HG03521 (cell line): Measurements from ENCODE around the gene ERC1.
"Not testable (repeated sequence)": the region's sequence is repeated elsewhere in the genome, so short reads cannot be mapped to it uniquely, and the experiment has no call there.

Experiments used
- ATAC-seq: cut with Tn5 transposase; IDR thresholded peaks from one replicate; pipeline ENCODE4 v1.9.1; 2021; ENCODE audit warnings: mild to moderate bottlenecking, moderate library complexity; ENCODE audit not compliant: unreplicated experiment

ERC1 gene

GRCh38 chr12:1179128-1179527 lies 188.1 kb downstream of the ERC1 start:
- no peak for ATAC-seq

DNA sequence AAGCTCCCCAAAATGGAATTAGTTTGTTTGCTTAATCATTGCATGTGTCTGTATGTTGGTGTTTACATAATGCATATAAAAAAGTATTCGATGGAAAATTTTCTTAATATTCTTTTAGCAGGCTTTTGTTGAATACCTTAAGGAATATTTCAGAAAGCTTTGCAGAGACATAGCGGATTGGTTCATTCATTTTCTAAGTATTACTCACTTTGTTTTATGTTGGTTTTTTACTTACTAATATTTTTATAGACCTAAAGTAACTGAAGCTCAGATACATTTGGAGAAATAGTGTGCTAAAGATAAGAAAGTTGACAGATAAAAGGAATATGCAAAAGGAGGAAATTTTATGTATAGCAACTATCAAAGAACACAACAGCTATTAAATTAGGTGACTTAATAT lies 191.0 kb downstream of the ERC1 start:
- ATAC-seq, result no peak

DNA sequence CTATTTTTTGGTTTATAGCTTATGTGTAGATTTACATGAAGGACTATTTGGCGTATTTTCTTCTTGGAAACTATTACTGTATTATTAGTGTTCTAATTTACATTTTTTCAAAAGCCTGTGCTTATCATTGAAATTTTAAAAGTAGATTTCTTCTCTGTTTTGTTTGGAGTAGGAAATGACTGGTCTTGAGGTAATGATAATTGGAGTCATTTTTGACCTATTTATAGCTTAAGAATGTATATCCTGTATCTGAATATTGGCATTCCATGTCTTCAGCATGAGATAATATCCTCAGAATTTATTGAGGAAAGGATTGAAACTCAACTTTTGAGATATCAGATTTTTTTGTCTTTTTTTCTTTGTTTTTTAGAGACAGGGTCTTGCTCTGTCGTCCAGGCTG lies 193.4 kb downstream of the ERC1 start:
- no peak for ATAC-seq

GRCh38 chr12:1185460-1186182 lies 194.6 kb downstream of the ERC1 start:
- ATAC-seq, result peak; percentile 46

DNA sequence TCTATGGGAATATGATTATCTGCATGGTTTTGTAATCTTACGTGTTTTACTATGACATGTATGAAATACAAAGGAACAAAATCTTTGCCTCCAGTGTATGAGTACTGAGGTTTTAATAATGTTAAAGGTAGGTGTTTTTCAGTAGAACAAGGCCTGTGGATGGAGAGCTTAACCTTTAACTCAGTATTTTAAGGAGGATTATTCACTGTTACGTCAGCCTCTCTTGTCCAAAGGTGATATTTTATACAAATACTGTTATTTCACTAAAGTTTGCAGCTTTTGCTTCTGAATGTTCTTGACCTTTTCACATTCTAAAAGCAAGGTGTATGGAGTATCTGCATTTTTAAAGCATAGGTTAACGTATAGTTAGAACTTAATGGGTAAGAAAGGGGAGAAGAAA lies 195.3 kb downstream of the ERC1 start:
- no peak for ATAC-seq

DNA sequence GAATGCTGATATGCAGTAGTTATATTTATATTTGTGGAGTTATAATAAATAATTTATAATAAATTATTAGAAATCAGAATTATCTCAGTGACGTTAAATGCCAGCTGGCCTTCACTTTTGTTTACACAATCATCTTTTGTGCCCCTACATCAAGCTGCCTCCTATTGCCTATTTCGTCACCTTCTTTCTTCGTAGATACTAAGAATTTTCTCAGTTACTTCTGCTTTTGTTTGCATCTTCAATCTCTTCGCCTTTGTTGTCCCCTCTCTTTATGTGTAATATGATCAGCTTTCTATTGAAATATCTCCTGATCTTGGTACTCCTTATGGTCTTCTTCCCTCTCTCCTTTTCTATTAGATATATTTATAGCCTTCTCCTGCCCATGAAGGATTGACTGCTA lies 197.0 kb downstream of the ERC1 start:
- no peak for ATAC-seq

DNA sequence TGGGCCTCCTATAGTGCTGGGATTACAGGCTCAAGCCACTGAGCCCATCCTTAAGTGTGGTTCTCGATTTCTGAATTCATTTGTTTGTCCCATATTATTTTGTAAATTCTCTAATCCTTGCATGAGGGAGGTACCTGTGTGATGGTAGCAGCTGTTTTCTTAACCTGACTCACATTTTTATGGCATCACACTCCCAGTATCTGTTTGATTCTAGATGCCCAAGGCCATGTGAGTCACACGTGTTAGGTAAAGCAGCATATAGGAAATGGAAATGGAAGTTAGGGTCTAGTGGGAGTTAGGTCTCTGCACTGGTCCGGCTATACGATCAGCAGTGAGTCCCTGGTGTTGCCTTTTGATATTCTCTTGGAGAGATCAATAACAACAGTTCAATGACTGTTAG lies 198.1 kb downstream of the ERC1 start:
- ATAC-seq, result no peak

GRCh38 chr12:1195513-1195912 lies 204.5 kb downstream of the ERC1 start:
- ATAC-seq, result no peak

GRCh38 chr12:1197264-1198018 lies 206.4 kb downstream of the ERC1 start:
- ATAC-seq, result no peak

DNA sequence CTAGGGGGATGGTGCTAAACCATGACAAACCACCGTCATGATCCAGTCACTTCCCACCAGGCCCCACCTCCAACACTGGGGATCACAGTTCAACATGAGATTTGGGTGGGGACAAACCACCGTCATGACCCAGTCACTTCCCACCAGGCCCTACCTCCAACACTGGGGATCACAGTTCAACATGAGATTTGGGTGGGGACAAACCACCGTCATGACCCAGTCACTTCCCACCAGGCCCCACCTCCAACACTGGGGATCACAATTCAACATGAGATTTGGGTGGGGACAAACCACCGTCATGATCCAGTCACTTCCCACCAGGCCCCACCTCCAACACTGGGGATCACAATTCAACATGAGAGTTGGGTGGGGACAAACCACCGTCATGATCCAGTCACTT lies 207.8 kb downstream of the ERC1 start:
- ATAC-seq, result not testable (repeated sequence)

DNA sequence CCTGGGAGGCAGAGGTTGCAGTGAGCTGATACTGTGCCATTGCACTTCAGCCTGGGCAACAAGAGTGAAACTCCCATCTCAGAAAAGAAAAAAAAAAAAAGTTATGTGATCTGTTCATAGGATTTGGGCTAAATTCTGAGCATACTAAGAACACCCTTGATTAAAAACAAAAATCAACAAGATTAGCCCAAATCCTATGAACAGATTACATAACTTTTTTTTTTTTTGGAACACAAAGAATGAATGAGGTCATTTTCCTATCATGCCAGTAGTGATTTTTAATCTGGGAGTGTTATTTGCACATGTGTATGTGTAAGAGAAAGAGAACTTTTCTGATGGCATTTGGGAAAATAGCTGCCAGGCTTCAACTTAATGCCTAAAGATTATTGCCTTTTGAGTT lies 208.7 kb downstream of the ERC1 start:
- ATAC-seq, result no peak

- ATAC-seq, result no peak
These were observed 210.0 kb downstream of the ERC1 start for GRCh38 chr12:1201030-1201429.

DNA sequence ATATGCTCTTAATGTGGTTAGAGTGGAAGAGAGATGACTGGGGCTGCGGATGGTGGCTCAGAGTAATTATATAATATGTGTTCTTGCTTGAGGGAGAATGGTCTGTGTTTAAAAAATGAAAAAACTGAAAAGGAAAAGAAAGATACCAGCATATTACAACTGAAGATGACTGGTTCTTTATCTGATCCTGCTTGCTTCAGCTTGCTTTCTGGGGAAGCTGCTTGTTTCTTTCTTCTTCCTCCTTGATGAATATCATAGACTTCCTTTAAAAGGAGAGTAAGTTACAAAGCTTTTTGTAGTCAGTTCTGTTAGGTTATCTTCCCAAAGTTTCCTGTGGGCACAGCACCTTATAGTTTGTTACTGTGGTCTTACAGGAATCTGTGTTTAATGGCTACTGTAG lies 210.9 kb downstream of the ERC1 start:
- no peak for ATAC-seq

GRCh38 chr12:1203735-1204019 lies 212.7 kb downstream of the ERC1 start:
- ATAC-seq, result no peak

GRCh38 chr12:1204581-1205121 lies 213.6 kb downstream of the ERC1 start:
- peak; percentile 87 for ATAC-seq

DNA sequence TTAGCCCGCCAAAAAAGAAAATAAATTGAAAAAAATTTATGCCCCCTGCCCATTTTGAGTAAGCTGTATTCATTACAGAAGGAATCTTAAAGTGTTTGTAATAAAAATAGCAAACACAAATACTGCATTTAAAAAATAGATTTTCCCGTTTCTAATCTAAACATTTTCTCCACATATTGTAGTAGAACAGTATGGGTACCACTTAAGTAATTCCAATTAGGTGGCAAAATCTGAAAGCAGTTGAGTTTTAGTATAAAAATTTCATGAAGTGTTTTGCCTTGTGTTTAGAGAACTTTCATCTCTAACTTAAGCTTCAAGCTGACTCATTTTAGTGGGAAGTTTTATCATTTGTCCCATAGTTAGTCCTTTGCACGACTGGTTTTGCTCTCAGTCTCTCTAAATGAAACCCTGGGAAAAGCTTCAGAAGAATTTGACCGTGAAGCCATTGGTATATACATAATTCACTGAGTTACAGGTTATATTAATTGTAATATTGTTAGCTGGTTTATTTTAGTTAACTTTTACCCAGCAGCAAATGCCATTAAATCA lies 214.6 kb downstream of the ERC1 start:
- ATAC-seq, result no peak

DNA sequence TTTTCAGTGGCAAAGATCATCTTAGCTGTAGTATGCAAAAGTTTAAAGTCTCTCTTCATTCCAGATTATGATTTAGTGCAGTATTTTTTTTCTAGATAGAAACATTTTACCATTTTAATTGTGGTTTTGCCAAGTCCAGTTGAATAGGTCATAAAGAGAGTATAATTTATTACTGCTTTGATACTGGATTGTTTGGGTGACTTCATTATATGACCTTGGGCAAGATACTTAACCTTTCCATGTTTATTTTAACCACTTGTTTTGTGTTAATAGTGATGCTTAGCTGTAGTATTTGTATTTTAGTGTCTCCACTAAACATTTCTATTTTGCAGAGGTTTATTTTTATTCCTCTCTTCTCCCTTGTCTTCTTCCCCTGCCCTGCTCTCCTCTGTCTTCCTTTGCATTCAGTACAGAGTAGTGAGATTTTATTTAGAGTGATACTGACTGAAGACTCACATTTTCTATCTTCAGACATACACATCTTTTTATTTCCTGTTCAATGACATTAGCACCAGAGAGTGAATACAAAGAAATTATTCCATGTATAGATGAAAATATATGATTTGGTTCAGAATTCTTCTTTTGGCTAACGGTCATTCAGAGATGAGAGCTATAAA lies 215.2 kb downstream of the ERC1 start:
- ATAC-seq, result no peak

- no peak for ATAC-seq
These were observed 216.3 kb downstream of the ERC1 start for GRCh38 chr12:1207276-1207675.

GRCh38 chr12:1208719-1209118 lies 217.7 kb downstream of the ERC1 start:
- not testable (repeated sequence) for ATAC-seq

- ATAC-seq, result no peak
These were observed 221.5 kb downstream of the ERC1 start for GRCh38 chr12:1212526-1212925.

DNA sequence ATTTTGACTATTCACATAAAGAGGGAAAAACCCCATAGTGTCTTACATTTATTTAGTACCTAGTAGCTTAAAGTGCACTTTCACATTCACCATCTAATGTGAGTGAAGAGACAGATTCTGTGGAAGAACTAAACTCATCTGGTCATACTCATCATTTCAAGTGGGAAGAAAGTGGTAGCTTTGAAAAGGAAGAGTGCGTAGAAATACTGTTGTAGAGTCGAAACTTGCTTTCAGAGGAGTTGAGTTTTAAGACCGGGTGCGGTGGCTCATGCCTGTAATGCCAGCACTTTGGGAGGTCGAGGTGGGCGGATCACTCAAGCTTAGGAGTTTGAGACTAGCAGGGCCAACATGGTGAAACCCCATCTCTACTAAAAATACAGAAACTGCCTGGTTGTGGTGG lies 222.2 kb downstream of the ERC1 start:
- no peak for ATAC-seq
